ENCODE results near the gene AFAP1.

DNA sequence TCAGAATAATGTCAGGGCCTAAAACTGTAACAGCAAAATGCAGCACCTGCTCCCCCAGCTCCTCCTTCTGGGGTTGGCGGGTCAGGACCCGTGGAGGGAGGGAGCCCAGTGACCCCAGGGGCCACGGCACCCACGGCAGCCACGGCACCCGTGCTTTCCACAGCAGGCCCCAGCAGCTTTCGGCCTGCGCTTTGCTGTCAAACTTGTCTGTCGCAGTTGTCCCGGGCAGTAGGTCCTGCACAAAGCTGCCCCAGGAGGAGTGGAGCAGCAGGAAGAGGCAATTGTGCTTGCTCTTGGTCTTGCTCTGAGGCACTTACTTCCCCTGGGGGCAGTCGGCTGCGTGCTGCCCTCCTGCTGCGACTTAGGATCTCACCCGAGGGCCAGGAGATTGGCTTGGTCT, 183.6 kb downstream of the AFAP1 start:
- TF ChIP-seq, protein P1, sequence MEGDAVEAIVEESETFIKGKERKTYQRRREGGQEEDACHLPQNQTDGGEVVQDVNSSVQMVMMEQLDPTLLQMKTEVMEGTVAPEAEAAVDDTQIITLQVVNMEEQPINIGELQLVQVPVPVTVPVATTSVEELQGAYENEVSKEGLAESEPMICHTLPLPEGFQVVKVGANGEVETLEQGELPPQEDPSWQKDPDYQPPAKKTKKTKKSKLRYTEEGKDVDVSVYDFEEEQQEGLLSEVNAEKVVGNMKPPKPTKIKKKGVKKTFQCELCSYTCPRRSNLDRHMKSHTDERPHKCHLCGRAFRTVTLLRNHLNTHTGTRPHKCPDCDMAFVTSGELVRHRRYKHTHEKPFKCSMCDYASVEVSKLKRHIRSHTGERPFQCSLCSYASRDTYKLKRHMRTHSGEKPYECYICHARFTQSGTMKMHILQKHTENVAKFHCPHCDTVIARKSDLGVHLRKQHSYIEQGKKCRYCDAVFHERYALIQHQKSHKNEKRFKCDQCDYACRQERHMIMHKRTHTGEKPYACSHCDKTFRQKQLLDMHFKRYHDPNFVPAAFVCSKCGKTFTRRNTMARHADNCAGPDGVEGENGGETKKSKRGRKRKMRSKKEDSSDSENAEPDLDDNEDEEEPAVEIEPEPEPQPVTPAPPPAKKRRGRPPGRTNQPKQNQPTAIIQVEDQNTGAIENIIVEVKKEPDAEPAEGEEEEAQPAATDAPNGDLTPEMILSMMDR (IDR thresholded peaks at IDR 0.05; ENCODE audit: control extremely low read depth in 1 of 3, insufficient read depth in 1 of 3, low read depth in 1 of 3, low read length in 3 of 3): no peak
- no peak for TF ChIP-seq ZNF274 (IDR thresholded peaks at IDR 0.05; ENCODE audit: borderline replicate concordance, extremely low read depth, low read length)

All from H1 (cell line).